Activated CD4-positive, alpha-beta T cell treated with anti-CD3 and anti-CD28 coated beads, Interleukin-2, amount 10 ng/mL, durations not matched to agents 7 days and 5 days (primary cell): ENCODE measurements around the gene P2RY10. TPM values are rescaled to one million over a fixed set of nuclear protein-coding genes. Genes with fewer than 3 reads are reported as not detected.

Experiments
- CTCF ChIA-PET: fragments of 350-600 bp; sonication (Branson Sonifier 250); formaldehyde crosslinking; loops from one replicate; lab custom pipeline; 2021; ENCODE audit warnings: antibody characterized with exemption; lab: Charles Lee
- POLR2A ChIA-PET: fragments of 350-600 bp; sonication (Branson Sonifier 250); formaldehyde crosslinking; loops from one replicate; lab custom pipeline; 2021; ENCODE audit warnings: antibody characterized with exemption; lab: Charles Lee
- DNase-seq: peaks from one replicate; pipeline ENCODE4 v3.0.0-alpha.2; 2020
- H3K27ac Mint-ChIP-seq: one replicate; pipeline ENCODE4 v1.8.0; 2021; ENCODE audit warnings: mild to moderate bottlenecking, moderate library complexity, mixed read lengths
- H3K27me3 Mint-ChIP-seq: one replicate; pipeline ENCODE4 v1.8.0; 2021; ENCODE audit warnings: mixed read lengths
- H3K36me3 Mint-ChIP-seq: one replicate; pipeline ENCODE4 v1.8.0; 2021; ENCODE audit warnings: low read depth, mixed read lengths
- H3K4me1 Mint-ChIP-seq: one replicate; pipeline ENCODE4 v1.8.0; 2021; ENCODE audit warnings: mixed read lengths
- H3K4me3 Mint-ChIP-seq: one replicate; pipeline ENCODE4 v1.8.0; 2021; ENCODE audit warnings: mild to moderate bottlenecking, moderate library complexity, mixed read lengths
- H3K9me3 Mint-ChIP-seq: one replicate; pipeline ENCODE4 v1.8.0; 2021; ENCODE audit warnings: mixed read lengths
- total RNA-seq, 2 experiments: library from RNA; stranded (reverse); gene quantifications; one replicate each; pipeline ENCODE4 v1.2.3, GENCODE V29; 2021

The P2RY10 gene
- 10 to 100 TPM; 46.4 to 72.3 TPM for total RNA-seq

DNA sequence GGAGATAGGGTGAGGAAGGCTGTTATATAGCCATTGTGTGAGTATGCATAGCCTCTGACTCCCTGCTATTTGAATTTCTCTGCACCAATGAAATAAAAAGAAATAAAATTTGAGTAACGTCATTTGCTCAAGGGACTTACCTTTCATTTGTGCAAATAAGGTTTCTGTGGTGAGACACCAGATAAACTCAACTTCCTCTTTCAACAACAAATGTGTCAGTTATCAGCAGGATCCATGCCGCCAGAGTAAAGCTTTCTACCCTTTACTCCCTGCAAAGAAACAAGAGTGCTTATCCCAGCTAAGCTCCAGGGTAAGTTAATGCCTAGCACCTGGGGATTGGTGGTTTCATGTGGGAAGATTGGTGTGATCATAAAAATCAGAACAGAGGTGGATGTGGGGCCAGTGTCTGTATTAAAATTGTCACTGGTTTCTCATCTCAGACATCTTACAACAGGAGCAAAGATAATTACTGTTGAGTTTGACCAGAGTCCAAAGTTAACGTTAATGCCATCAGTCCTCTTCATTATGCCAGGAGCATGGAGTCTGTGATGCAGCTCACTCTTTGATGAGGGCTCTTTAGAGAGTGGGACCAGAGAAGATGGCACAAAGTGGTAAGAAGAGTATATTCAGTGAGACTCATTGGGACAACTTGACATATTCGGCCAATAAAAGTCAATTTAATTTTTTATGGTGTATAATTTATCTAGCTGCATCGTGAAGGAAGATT, at the start of gene P2RY10:
Gene P2RY10, plus strand, starts transcription at position 206 of the 727 bp plus-strand sequence. CDS start 15,130 bp downstream, outside the sequence.
- CTCF ChIA-PET = interaction anchor here (1.4 kb wide), 1 partner anchor 13 kb away, joined by 4 read pairs; no protein-coding TSS in a partner anchor

GRCh38 chrX:78922754-78923153, 22.4 kb upstream of the P2RY10 start:
- peaks cover under 1% of the 10 kb centered on the region for H3K9me3 Mint-ChIP-seq
- ChIA-PET POLR2A (no interaction called here), CTCF (interaction anchor here (2.2 kb wide), 1 partner anchor 11 kb away, joined by 6 read pairs; no protein-coding TSS in a partner anchor)
- H3K27me3 Mint-ChIP-seq = no peaks in the 10 kb centered on the region
- H3K36me3 Mint-ChIP-seq = no peaks in the 10 kb centered on the region
- H3K27ac Mint-ChIP-seq = no peak overlapping the region
- DNase-seq = no peak
- peaks cover 8% of the 10 kb centered on the region for H3K4me1 Mint-ChIP-seq
- no peak overlapping the region for H3K4me3 Mint-ChIP-seq

More for the DNA sequence above, at the start of gene P2RY10:
- Mint-ChIP-seq H3K4me1 (peaks cover 52% of the 10 kb centered on the region), H3K4me3 (peak within 1 kb of the TSS; percentile 93), H3K9me3 (peaks cover 5% of the 10 kb centered on the region), H3K27ac (peak within 1 kb of the TSS; percentile 97), H3K36me3 (peaks cover 35% of the 10 kb centered on the region), H3K27me3 (no peaks in the 10 kb centered on the region)
- peak; percentile 41 for DNase-seq
- POLR2A ChIA-PET = interaction anchor here (0.9 kb wide), 1 partner anchor 206 kb away, joined by 4 read pairs; no protein-coding TSS in a partner anchor

DNA sequence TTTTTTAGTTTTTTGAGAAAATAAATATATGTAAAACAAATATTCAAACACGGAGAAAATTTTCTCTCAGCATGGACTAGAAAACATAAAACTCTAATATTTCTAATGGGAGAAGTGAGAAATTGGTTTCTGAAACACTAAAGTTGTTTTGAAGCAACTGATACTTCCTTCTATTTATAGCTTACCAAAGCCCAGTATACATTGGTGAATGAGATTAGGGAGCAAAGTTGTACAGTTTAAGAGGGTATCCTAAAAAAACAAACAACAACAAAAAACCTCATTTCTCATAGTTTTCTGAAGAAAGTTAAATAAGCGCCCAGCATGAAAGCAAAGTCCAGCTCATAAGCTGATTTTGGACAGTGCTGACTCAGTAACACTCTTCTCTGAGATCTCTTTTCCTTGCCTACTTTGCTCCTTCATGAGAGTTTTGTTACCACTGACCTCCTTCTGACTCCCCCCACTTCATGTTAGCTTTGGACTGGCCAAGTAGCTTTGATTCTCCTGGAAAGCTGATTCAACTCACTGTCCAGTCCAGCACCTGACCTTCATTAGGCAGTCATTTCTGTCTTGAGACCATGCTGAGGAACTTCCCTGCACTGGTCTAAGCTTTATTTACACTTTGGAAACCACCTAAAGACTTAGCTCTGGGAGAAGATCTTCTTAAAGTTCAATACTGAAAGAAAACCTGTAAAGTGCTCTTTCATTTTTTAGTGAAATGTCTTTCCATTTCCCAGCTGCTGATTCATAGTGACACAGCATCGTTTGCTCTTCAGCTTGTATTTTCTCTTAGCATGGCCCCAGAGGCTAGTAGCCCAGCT, 21.8 kb upstream of the P2RY10 start:
- Mint-ChIP-seq H3K36me3 (no peaks in the 10 kb centered on the region), H3K27me3 (no peaks in the 10 kb centered on the region), H3K9me3 (peaks cover 3% of the 10 kb centered on the region), H3K4me3 (no peak overlapping the region), H3K4me1 (peaks cover 8% of the 10 kb centered on the region), H3K27ac (no peak overlapping the region)
- no peak for DNase-seq
- CTCF ChIA-PET = interaction anchor here (2.2 kb wide), 1 partner anchor 10 kb away, joined by 6 read pairs; no protein-coding TSS in a partner anchor
- POLR2A ChIA-PET = no interaction called here

GRCh38 chrX:78931814-78932213, 13.4 kb upstream of the P2RY10 start:
- DNase-seq = no peak
- no peaks in the 10 kb centered on the region for H3K4me1 Mint-ChIP-seq
- no peak overlapping the region for H3K4me3 Mint-ChIP-seq
- CTCF ChIA-PET = no interaction called here
- no peak overlapping the region for H3K27ac Mint-ChIP-seq
- POLR2A ChIA-PET = no interaction called here
- peaks cover 9% of the 10 kb centered on the region for H3K9me3 Mint-ChIP-seq
- no peaks in the 10 kb centered on the region for H3K27me3 Mint-ChIP-seq
- H3K36me3 Mint-ChIP-seq = no peaks in the 10 kb centered on the region

DNA sequence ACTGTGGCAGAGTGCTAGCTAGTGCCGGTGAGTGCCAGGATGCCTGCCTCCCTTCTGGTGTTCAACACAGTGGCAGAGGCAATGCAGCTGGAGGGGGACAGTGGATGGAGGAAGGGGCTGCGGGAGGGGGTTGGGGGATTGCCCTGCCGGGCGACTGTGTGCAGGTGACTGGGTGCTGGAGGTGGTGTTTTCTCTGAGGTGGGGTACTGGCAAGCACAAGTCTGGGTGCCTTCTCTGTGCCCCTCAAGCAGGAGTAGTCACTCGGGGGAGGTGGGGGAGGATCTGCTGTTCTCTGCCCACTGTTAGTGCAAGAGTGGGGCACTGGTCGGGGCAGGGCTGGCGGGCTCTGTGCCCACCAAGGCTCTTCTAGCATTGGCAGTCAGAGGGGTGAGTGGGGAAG, 10.3 kb upstream of the P2RY10 start:
- Mint-ChIP-seq H3K27me3 (no peaks in the 10 kb centered on the region), H3K4me3 (no peak overlapping the region), H3K9me3 (peaks cover 5% of the 10 kb centered on the region), H3K27ac (no peak overlapping the region), H3K36me3 (no peaks in the 10 kb centered on the region), H3K4me1 (no peaks in the 10 kb centered on the region)
- ChIA-PET POLR2A (no interaction called here), CTCF (interaction anchor here (1.4 kb wide), 1 partner anchor 14 kb away, joined by 3 read pairs; no protein-coding TSS in a partner anchor)
- no peak for DNase-seq

DNA sequence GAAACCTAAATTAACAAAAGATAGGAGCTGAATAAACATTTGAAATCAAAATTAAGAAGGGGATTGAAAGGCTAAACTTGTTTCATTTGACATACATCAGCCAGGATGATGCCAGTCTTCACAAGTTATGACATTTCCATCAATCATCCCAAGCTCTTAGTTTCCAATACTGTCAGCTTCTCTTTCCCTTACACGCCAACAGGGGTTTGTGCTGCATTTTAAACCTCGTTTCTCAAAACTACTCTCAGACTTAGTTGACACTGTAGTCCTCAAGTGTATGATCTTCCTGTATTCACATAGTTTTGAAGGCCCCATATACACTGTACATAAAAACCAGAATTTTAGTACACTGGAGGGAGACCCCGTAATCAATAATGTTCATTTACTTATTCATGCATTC, 840 bp upstream of the P2RY10 start:
- H3K27me3 Mint-ChIP-seq = no peaks in the 10 kb centered on the region
- H3K4me1 Mint-ChIP-seq = peaks cover 42% of the 10 kb centered on the region
- peaks cover 4% of the 10 kb centered on the region for H3K9me3 Mint-ChIP-seq
- DNase-seq = no peak
- ChIA-PET CTCF (interaction anchor here (1.4 kb wide), 1 partner anchor 14 kb away, joined by 4 read pairs; no protein-coding TSS in a partner anchor), POLR2A (no interaction called here)
- H3K36me3 Mint-ChIP-seq = peaks cover 27% of the 10 kb centered on the region
- H3K27ac Mint-ChIP-seq = peak overlapping the region; percentile 97
- H3K4me3 Mint-ChIP-seq = peak overlapping the region; percentile 93

- Mint-ChIP-seq H3K27ac (peak overlapping the region; percentile 97), H3K4me3 (peak overlapping the region; percentile 93), H3K9me3 (peaks cover 5% of the 10 kb centered on the region), H3K36me3 (peaks cover 41% of the 10 kb centered on the region), H3K27me3 (no peaks in the 10 kb centered on the region), H3K4me1 (peaks cover 61% of the 10 kb centered on the region)
- DNase-seq = no peak
- CTCF ChIA-PET = interaction anchor here (0.6 kb wide), 1 partner anchor 1046 kb away, joined by 4 read pairs; no protein-coding TSS in a partner anchor
- POLR2A ChIA-PET = interaction anchor here (0.9 kb wide), 1 partner anchor 205 kb away, joined by 4 read pairs; no protein-coding TSS in a partner anchor
Measured at GRCh38 chrX:78946178-78946931, 1.2 kb downstream of the P2RY10 start.

GRCh38 chrX:78950009-78950835, 5.0 kb downstream of the P2RY10 start:
- no peak for DNase-seq
- H3K4me3 Mint-ChIP-seq = peak overlapping the region; percentile 93
- CTCF ChIA-PET = no interaction called here
- H3K27me3 Mint-ChIP-seq = no peaks in the 10 kb centered on the region
- H3K4me1 Mint-ChIP-seq = peaks cover 62% of the 10 kb centered on the region
- H3K36me3 Mint-ChIP-seq = peaks cover 70% of the 10 kb centered on the region
- POLR2A ChIA-PET = no interaction called here
- peak overlapping the region; percentile 36 for H3K27ac Mint-ChIP-seq
- peaks cover 2% of the 10 kb centered on the region for H3K9me3 Mint-ChIP-seq

DNA sequence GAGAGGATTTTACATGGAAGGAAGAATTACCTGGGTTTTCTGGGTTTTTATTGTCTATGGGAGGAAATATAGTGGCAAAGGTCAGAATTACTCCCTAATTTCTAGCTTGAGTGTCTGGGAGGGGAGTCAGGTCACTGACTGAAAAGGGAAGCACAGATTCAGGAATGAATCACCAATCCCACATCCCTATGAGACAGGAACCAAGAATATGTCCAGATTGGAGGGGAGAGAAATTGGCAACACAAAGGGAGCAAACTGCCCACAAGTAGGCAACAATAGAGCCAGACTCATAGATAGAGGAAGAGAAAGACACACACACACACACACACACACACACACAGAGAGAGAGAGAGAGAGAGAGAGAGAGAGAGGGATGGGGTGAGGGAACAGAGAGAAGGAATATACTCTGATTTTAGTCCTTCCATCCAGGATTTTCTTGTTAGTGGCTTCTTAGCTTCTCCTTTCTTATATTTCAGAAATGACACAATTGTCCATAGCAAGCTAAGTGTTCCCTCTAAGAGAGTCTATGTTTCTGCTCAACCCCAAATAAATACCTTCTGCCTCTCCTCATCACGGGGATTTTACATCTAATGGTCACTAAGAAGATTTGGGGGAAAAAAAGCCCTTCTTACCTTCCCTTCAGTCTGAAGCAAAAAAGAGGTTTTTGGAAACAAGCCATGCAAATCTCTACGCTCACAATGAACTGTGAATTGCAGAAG, 12.0 kb downstream of the P2RY10 start:
- no peak for DNase-seq
- H3K9me3 Mint-ChIP-seq = no peaks in the 10 kb centered on the region
- H3K4me1 Mint-ChIP-seq = peaks cover 53% of the 10 kb centered on the region
- H3K27ac Mint-ChIP-seq = no peak overlapping the region
- ChIA-PET POLR2A (no interaction called here), CTCF (no interaction called here)
- H3K36me3 Mint-ChIP-seq = peaks cover 83% of the 10 kb centered on the region
- no peak overlapping the region for H3K4me3 Mint-ChIP-seq
- H3K27me3 Mint-ChIP-seq = no peaks in the 10 kb centered on the region

- H3K9me3 Mint-ChIP-seq = no peaks in the 10 kb centered on the region
- POLR2A ChIA-PET = no interaction called here
- H3K36me3 Mint-ChIP-seq = peaks cover 82% of the 10 kb centered on the region
- CTCF ChIA-PET = no interaction called here
- peak overlapping the region; percentile 37 for H3K27ac Mint-ChIP-seq
- no peaks in the 10 kb centered on the region for H3K27me3 Mint-ChIP-seq
- H3K4me3 Mint-ChIP-seq = no peak overlapping the region
- no peak for DNase-seq
- peaks cover 47% of the 10 kb centered on the region for H3K4me1 Mint-ChIP-seq
Measured at GRCh38 chrX:78957768-78958130, 12.6 kb downstream of the P2RY10 start.

GRCh38 chrX:78958419-78959116, 13.4 kb downstream of the P2RY10 start:
- Mint-ChIP-seq H3K4me1 (peaks cover 54% of the 10 kb centered on the region), H3K27me3 (no peaks in the 10 kb centered on the region), H3K27ac (peak overlapping the region; percentile 85), H3K36me3 (peaks cover 83% of the 10 kb centered on the region), H3K4me3 (no peak overlapping the region), H3K9me3 (no peaks in the 10 kb centered on the region)
- CTCF ChIA-PET = interaction anchor here (1.1 kb wide), 1 partner anchor 13 kb away, joined by 4 read pairs; the partner anchor contains the start of gene P2RY10
- POLR2A ChIA-PET = no interaction called here
- DNase-seq = no peak
